Measurements from ENCODE around the gene ARID3A. TPM values are rescaled to one million over a fixed set of nuclear protein-coding genes. Genes with fewer than 3 reads are reported as not detected.

ARID3A gene
- total and polyA plus RNA-seq, 8 donors = 20.6 to 35.7 (median 23.6) TPM

GRCh38 chr19:902446-903226, 23.2 kb upstream of the ARID3A start:
- no peak for ATAC-seq
- no peak for DNase-seq
- Histone ChIP-seq H3K9me3 (no peaks in the 10 kb centered on the region), H3K36me3 (peaks cover 0 to 53% of the 10 kb centered on the region in 2 donors), H3K4me1 (peaks cover 0 to 19% of the 10 kb centered on the region in 2 donors), H3K27ac (no peak overlapping the region), H3K27me3 (no peaks in the 10 kb centered on the region), H3K4me3 (no peak overlapping the region)
- intact Hi-C loops (cut with DNase I) = no loop called here
- TF ChIP-seq CTCF (IDR thresholded peaks at IDR 0.05) = no peak

GRCh38 chr19:903266-903797, 22.5 kb upstream of the ARID3A start:
- no peak overlapping the region for H3K4me3 ChIP-seq
- ATAC-seq = no peak

GRCh38 chr19:904545-904944, 21.3 kb upstream of the ARID3A start:
- no peak overlapping the region for H3K27ac ChIP-seq
- H3K36me3 ChIP-seq = peaks cover 0 to 35% of the 10 kb centered on the region in 2 donors
- H3K27me3 ChIP-seq = no peaks in the 10 kb centered on the region
- H3K9me3 ChIP-seq = no peaks in the 10 kb centered on the region
- ATAC-seq (no peak), DNase-seq (no peak)
- peaks cover 0 to 38% of the 10 kb centered on the region in 2 donors for H3K4me1 ChIP-seq
- no peak overlapping the region for H3K4me3 ChIP-seq
- TF ChIP-seq CTCF (IDR thresholded peaks at IDR 0.05) = no peak
- intact Hi-C loops (cut with DNase I) = no loop called here

More at GRCh38 chr19:903266-903797, 22.5 kb upstream of the ARID3A start:
- intact Hi-C loops (cut with DNase I) = no loop called here
- Histone ChIP-seq H3K9me3 (no peaks in the 10 kb centered on the region), H3K36me3 (peaks cover 0 to 47% of the 10 kb centered on the region in 2 donors), H3K27me3 (no peaks in the 10 kb centered on the region), H3K4me1 (peaks cover 0 to 26% of the 10 kb centered on the region in 2 donors), H3K27ac (no peak overlapping the region)
- no peak for TF ChIP-seq CTCF (IDR thresholded peaks at IDR 0.05)
- no peak for DNase-seq

GRCh38 chr19:906480-906879, 19.4 kb upstream of the ARID3A start:
- no peaks in the 10 kb centered on the region for H3K27me3 ChIP-seq
- peaks cover 0 to 51% of the 10 kb centered on the region in 2 donors for H3K4me1 ChIP-seq
- ATAC-seq (no peak), DNase-seq (no peak)
- no peak overlapping the region for H3K27ac ChIP-seq
- peaks cover 0 to 22% of the 10 kb centered on the region in 2 donors for H3K36me3 ChIP-seq
- TF ChIP-seq CTCF (IDR thresholded peaks at IDR 0.05) = no peak
- H3K4me3 ChIP-seq = no peak overlapping the region
- H3K9me3 ChIP-seq = no peaks in the 10 kb centered on the region
- intact Hi-C loops (cut with DNase I) = no loop called here

- Histone ChIP-seq H3K27ac (peak overlapping the region in 1 of 2 donors; percentile 96), H3K4me1 (peaks cover 0 to 54% of the 10 kb centered on the region in 2 donors), H3K36me3 (peaks cover 0 to 14% of the 10 kb centered on the region in 2 donors), H3K4me3 (peak overlapping the region in 1 of 2 donors; percentile 4), H3K9me3 (no peaks in the 10 kb centered on the region), H3K27me3 (no peaks in the 10 kb centered on the region)
- no peak for TF ChIP-seq CTCF (IDR thresholded peaks at IDR 0.05)
- DNase-seq = no peak
- no peak for ATAC-seq
- intact Hi-C loops (cut with DNase I) = no loop called here
Measured at GRCh38 chr19:907183-907853, 18.5 kb upstream of the ARID3A start.

All from left lung (tissue), 10 donors.